GM18861 (cell line): Measurements from ENCODE around the gene LRTM1.

Experiments used
- ATAC-seq: cut with Tn5 transposase; IDR thresholded peaks from one replicate; pipeline ENCODE4 v1.9.1; 2021; ENCODE audit not compliant: unreplicated experiment

LRTM1 gene

GRCh38 chr3:54928046-54928770, at the start of gene LRTM1:
Gene LRTM1, minus strand, starts transcription at chr3:54928059. Its CDS starts 148 bp downstream, at chr3:54927911.
- ATAC-seq, result no peak

- no peak for ATAC-seq
Observed at GRCh38 chr3:54977439-54977838, 49.6 kb upstream of the LRTM1 start.

- ATAC-seq, result no peak
Observed at GRCh38 chr3:54970895-54971294, 43.0 kb upstream of the LRTM1 start.

- no peak for ATAC-seq
Observed at GRCh38 chr3:54969652-54970051, 41.8 kb upstream of the LRTM1 start.

- no peak for ATAC-seq
Observed at GRCh38 chr3:54968546-54969172, 40.8 kb upstream of the LRTM1 start.

- ATAC-seq, result no peak
Observed at GRCh38 chr3:54967731-54968161, 39.9 kb upstream of the LRTM1 start.

GRCh38 chr3:54966979-54967378, 39.1 kb upstream of the LRTM1 start:
- ATAC-seq, result no peak

- ATAC-seq, result no peak
Observed at GRCh38 chr3:54965746-54966145, 37.9 kb upstream of the LRTM1 start.

- no peak for ATAC-seq
Observed at GRCh38 chr3:54964081-54964480, 36.2 kb upstream of the LRTM1 start.

- ATAC-seq, result no peak
Observed at GRCh38 chr3:54963641-54964040, 35.8 kb upstream of the LRTM1 start.

- no peak for ATAC-seq
Observed at GRCh38 chr3:54962200-54962599, 34.3 kb upstream of the LRTM1 start.

GRCh38 chr3:54960701-54961100, 32.8 kb upstream of the LRTM1 start:
- no peak for ATAC-seq

- no peak for ATAC-seq
Observed at GRCh38 chr3:54960082-54960481, 32.2 kb upstream of the LRTM1 start.

GRCh38 chr3:54957711-54958110, 29.9 kb upstream of the LRTM1 start:
- no peak for ATAC-seq

GRCh38 chr3:54955941-54956340, 28.1 kb upstream of the LRTM1 start:
- ATAC-seq, result no peak

GRCh38 chr3:54955496-54955895, 27.6 kb upstream of the LRTM1 start:
- ATAC-seq, result no peak

GRCh38 chr3:54954521-54954920, 26.7 kb upstream of the LRTM1 start:
- ATAC-seq, result no peak

GRCh38 chr3:54954022-54954421, 26.2 kb upstream of the LRTM1 start:
- no peak for ATAC-seq

- no peak for ATAC-seq
Observed at GRCh38 chr3:54951405-54951804, 23.5 kb upstream of the LRTM1 start.

GRCh38 chr3:54950391-54951003, 22.6 kb upstream of the LRTM1 start:
- ATAC-seq, result no peak

- no peak for ATAC-seq
Observed at GRCh38 chr3:54949491-54950044, 21.7 kb upstream of the LRTM1 start.
